ENCODE measurements around the gene CLIP1. TPM values are rescaled to one million over a fixed set of nuclear protein-coding genes. Genes with fewer than 3 reads are reported as not detected.

Gene CLIP1
- total and polyA plus RNA-seq, 2 of the 13 experiments (the other 11 are each of a cell fraction or from before 2014, with no cell fraction given): 28.9 to 43.7 TPM

DNA sequence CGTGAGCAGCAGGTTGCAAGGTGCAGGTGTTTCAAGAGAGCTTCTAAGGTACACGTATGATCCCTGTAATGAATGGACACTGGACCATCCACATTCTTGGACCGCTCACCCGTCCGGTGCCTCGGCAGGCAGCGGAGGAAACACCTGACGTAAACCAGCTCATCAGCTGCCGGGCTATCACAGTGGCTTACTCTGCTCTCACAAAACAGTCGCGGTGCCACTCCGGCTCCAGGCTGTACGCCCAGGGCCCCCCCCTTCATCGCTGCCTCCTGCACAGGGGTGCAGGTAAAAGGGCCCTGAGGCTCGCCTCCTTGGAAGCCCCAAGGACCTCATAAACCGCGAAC is 156.6 kb downstream of the CLIP1 start (continued):
- TF ChIP-seq NAIF1 (CRISPR knock-in tag; IDR thresholded peaks at IDR 0.05; ENCODE audit: borderline replicate concordance) (no peak), ZNF496 (CRISPR knock-in tag; IDR thresholded peaks at IDR 0.05; ENCODE audit: insufficient replicate concordance) (no peak), ZNF572 (CRISPR knock-in tag; IDR thresholded peaks at IDR 0.05) (0 out of 2 replicates have a peak, but pooled peaks have one; percentile 16), ARNT (IDR thresholded peaks at IDR 0.05) (no peak), ZNF703 (CRISPR knock-in tag; IDR thresholded peaks at IDR 0.05; ENCODE audit: borderline replicate concordance) (no peak), ZBTB42 (CRISPR knock-in tag; IDR thresholded peaks at IDR 0.05) (peak; percentile 54; the same call in 1 of the 2 replicates), SMC3 (IDR thresholded peaks at IDR 0.05; ENCODE audit: low read length) (no peak), BORCS8-MEF2B (CRISPR knock-in tag; IDR thresholded peaks at IDR 0.05) (no peak), FOXC1 (CRISPR knock-in tag; IDR thresholded peaks at IDR 0.05; ENCODE audit: borderline replicate concordance) (no peak), SP4 (CRISPR knock-in tag; IDR thresholded peaks at IDR 0.05) (no peak), RNF2 (conservative IDR thresholded peaks at IDR 0.05; ENCODE audit: low read depth) (no peak), MTF1 (CRISPR knock-in tag; IDR thresholded peaks at IDR 0.05) (no peak), ZSCAN21 (CRISPR knock-in tag; IDR thresholded peaks at IDR 0.05; ENCODE audit: borderline replicate concordance) (no peak), ZNF781 (CRISPR knock-in tag; IDR thresholded peaks at IDR 0.05; ENCODE audit: borderline replicate concordance, not compliant biosample characterization) (no peak), ZNF547 (CRISPR knock-in tag; IDR thresholded peaks at IDR 0.05) (no peak), ZFYVE20 (CRISPR knock-in tag; IDR thresholded peaks at IDR 0.05; ENCODE audit: borderline replicate concordance, low read depth) (no peak), ZNF326 (CRISPR knock-in tag; IDR thresholded peaks at IDR 0.05; ENCODE audit: borderline replicate concordance) (no peak), ZFP82 (CRISPR knock-in tag; IDR thresholded peaks at IDR 0.05; ENCODE audit: borderline replicate concordance) (0 out of 2 replicates have a peak, but pooled peaks have one; percentile 1), MTA1 (CRISPR knock-in tag; IDR thresholded peaks at IDR 0.05; ENCODE audit: borderline replicate concordance) (no peak)
- TF ChIP-seq, protein P1, sequence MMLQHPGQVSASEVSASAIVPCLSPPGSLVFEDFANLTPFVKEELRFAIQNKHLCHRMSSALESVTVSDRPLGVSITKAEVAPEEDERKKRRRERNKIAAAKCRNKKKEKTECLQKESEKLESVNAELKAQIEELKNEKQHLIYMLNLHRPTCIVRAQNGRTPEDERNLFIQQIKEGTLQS (CRISPR knock-in tag; IDR thresholded peaks at IDR 0.05): no peak
- TF ChIP-seq, protein P2, sequence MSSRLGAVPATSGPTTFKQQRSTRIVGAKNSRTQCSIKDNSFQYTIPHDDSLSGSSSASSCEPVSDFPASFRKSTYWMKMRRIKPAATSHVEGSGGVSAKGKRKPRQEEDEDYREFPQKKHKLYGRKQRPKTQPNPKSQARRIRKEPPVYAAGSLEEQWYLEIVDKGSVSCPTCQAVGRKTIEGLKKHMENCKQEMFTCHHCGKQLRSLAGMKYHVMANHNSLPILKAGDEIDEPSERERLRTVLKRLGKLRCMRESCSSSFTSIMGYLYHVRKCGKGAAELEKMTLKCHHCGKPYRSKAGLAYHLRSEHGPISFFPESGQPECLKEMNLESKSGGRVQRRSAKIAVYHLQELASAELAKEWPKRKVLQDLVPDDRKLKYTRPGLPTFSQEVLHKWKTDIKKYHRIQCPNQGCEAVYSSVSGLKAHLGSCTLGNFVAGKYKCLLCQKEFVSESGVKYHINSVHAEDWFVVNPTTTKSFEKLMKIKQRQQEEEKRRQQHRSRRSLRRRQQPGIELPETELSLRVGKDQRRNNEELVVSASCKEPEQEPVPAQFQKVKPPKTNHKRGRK (CRISPR knock-in tag; IDR thresholded peaks at IDR 0.05): no peak
- TF ChIP-seq, protein P3, sequence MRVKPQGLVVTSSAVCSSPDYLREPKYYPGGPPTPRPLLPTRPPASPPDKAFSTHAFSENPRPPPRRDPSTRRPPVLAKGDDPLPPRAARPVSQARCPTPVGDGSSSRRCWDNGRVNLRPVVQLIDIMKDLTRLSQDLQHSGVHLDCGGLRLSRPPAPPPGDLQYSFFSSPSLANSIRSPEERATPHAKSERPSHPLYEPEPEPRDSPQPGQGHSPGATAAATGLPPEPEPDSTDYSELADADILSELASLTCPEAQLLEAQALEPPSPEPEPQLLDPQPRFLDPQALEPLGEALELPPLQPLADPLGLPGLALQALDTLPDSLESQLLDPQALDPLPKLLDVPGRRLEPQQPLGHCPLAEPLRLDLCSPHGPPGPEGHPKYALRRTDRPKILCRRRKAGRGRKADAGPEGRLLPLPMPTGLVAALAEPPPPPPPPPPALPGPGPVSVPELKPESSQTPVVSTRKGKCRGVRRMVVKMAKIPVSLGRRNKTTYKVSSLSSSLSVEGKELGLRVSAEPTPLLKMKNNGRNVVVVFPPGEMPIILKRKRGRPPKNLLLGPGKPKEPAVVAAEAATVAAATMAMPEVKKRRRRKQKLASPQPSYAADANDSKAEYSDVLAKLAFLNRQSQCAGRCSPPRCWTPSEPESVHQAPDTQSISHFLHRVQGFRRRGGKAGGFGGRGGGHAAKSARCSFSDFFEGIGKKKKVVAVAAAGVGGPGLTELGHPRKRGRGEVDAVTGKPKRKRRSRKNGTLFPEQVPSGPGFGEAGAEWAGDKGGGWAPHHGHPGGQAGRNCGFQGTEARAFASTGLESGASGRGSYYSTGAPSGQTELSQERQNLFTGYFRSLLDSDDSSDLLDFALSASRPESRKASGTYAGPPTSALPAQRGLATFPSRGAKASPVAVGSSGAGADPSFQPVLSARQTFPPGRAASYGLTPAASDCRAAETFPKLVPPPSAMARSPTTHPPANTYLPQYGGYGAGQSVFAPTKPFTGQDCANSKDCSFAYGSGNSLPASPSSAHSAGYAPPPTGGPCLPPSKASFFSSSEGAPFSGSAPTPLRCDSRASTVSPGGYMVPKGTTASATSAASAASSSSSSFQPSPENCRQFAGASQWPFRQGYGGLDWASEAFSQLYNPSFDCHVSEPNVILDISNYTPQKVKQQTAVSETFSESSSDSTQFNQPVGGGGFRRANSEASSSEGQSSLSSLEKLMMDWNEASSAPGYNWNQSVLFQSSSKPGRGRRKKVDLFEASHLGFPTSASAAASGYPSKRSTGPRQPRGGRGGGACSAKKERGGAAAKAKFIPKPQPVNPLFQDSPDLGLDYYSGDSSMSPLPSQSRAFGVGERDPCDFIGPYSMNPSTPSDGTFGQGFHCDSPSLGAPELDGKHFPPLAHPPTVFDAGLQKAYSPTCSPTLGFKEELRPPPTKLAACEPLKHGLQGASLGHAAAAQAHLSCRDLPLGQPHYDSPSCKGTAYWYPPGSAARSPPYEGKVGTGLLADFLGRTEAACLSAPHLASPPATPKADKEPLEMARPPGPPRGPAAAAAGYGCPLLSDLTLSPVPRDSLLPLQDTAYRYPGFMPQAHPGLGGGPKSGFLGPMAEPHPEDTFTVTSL (CRISPR knock-in tag; IDR thresholded peaks at IDR 0.05; ENCODE audit: borderline replicate concordance): no peak
- TF ChIP-seq, protein P4, sequence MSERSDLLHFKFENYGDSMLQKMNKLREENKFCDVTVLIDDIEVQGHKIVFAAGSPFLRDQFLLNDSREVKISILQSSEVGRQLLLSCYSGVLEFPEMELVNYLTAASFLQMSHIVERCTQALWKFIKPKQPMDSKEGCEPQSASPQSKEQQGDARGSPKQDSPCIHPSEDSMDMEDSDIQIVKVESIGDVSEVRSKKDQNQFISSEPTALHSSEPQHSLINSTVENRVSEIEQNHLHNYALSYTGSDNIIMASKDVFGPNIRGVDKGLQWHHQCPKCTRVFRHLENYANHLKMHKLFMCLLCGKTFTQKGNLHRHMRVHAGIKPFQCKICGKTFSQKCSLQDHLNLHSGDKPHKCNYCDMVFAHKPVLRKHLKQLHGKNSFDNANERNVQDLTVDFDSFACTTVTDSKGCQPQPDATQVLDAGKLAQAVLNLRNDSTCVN (CRISPR knock-in tag; IDR thresholded peaks at IDR 0.05; ENCODE audit: borderline replicate concordance): no peak
